Activated naive CD8-positive, alpha-beta T cell treated with anti-CD3 and anti-CD28 coated beads, Interleukin-2, amount 50 U/mL, for 24 hours (primary cell): Measurements from ENCODE around the gene AGTRAP.

Source experiments
- ATAC-seq: fragments of 150-1000 bp; cut with Tn5 transposase; one replicate; pipeline ENCODE4 v1.10.0; 2021
- DNase-seq: peaks from one replicate; pipeline ENCODE4 v3.0.0; 2021
- H3K27ac Mint-ChIP-seq: one replicate; pipeline ENCODE4 v1.8.0; 2021; ENCODE audit warnings: mild to moderate bottlenecking, mixed read lengths
- H3K27me3 Mint-ChIP-seq: one replicate; pipeline ENCODE4 v1.8.0; 2021; ENCODE audit warnings: mixed read lengths
- H3K36me3 Mint-ChIP-seq: one replicate; pipeline ENCODE4 v1.8.0; 2021; ENCODE audit warnings: low read depth, mixed read lengths
- H3K4me1 Mint-ChIP-seq: one replicate; pipeline ENCODE4 v1.8.0; 2021; ENCODE audit warnings: mixed read lengths
- H3K4me3 Mint-ChIP-seq: one replicate; pipeline ENCODE4 v1.8.0; 2021; ENCODE audit warnings: mild to moderate bottlenecking, moderate library complexity, mixed read lengths
- H3K9me3 Mint-ChIP-seq: one replicate; pipeline ENCODE4 v1.8.0; 2021; ENCODE audit warnings: mixed read lengths

AGTRAP gene, protein sequence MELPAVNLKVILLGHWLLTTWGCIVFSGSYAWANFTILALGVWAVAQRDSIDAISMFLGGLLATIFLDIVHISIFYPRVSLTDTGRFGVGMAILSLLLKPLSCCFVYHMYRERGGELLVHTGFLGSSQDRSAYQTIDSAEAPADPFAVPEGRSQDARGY

DNA sequence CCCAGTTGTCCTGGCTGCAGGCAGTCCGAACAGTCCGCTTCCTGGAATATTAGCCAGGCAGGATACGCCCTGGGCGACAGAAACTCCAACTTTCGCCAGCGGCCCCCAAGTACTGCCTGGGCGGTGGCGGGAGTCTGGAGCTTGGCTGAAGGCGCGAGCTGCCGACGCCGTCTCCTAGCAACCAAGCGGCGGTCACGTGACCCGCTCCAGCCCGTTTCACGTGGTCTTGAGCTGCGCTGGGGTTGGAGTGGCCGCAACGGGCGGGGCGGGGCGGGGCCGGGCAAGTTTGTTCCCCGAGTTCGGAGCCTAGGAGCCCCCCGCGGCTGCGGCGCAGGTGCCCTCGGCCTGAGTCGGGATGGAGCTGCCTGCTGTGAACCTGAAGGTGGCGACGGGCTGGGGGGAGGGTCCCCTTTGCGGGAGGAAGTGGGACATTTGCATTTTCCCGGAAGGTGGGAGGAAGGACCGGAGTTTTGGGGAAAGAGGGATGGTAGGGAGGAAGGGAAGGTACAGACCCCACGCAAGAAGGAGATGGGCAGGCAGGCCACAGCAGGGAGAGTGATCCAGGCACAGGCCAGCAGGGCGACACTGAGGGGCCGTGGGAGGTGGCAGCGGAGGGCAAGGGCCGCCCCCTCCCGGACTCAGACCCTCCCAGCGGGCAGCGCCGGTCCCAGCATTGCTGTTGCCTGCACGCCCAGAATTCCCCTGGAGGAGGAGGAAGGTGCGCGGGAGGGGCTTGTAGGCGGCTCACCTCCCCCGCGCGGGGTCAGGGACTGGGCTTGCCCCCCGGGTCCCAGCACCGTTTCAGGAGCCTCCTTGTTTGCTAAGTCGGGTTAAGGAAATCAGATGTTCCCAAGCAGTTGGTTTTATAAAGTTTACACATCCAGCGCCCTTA is at the start of gene AGTRAP:
TSS of gene AGTRAP (plus strand) at position 283 of the 892 bp plus-strand sequence. CDS start at position 356, 73 bp downstream.
- peak within 1 kb of the TSS; percentile 91 for H3K4me3 Mint-ChIP-seq
- H3K27me3 Mint-ChIP-seq = no peaks in the 10 kb centered on the region
- DNase-seq (peak; percentile 91), ATAC-seq (peak; percentile 77)
- H3K9me3 Mint-ChIP-seq = no peaks in the 10 kb centered on the region
- H3K27ac Mint-ChIP-seq = peak within 1 kb of the TSS; percentile 85
- H3K4me1 Mint-ChIP-seq = peaks cover 57% of the 10 kb centered on the region
- H3K36me3 Mint-ChIP-seq = no peaks in the 10 kb centered on the region

DNA sequence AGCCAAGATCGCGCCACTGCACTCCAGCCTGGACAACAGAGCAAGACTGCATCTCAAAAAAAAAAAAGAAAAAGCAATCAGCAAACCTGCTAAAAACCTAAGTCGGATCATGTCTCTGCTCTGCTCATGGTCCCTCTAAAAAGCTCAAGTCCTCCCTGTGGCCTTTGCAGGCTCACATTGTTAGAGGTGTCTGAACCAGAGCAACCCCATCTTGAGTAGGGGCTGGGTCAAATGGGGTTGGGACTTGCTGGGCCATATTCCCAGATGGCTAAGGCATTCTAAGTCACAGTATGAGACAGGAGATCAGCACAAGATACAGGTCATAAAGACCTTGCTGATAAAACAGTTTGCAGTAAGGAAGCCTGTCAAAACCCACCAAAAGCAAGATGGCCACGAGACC is 47.4 kb upstream of the AGTRAP start:
- ATAC-seq (no peak), DNase-seq (no peak)
- Mint-ChIP-seq H3K9me3 (no peaks in the 10 kb centered on the region), H3K4me1 (peaks cover 20% of the 10 kb centered on the region), H3K27me3 (peaks cover 40% of the 10 kb centered on the region), H3K4me3 (no peak overlapping the region), H3K36me3 (no peaks in the 10 kb centered on the region), H3K27ac (no peak overlapping the region)

DNA sequence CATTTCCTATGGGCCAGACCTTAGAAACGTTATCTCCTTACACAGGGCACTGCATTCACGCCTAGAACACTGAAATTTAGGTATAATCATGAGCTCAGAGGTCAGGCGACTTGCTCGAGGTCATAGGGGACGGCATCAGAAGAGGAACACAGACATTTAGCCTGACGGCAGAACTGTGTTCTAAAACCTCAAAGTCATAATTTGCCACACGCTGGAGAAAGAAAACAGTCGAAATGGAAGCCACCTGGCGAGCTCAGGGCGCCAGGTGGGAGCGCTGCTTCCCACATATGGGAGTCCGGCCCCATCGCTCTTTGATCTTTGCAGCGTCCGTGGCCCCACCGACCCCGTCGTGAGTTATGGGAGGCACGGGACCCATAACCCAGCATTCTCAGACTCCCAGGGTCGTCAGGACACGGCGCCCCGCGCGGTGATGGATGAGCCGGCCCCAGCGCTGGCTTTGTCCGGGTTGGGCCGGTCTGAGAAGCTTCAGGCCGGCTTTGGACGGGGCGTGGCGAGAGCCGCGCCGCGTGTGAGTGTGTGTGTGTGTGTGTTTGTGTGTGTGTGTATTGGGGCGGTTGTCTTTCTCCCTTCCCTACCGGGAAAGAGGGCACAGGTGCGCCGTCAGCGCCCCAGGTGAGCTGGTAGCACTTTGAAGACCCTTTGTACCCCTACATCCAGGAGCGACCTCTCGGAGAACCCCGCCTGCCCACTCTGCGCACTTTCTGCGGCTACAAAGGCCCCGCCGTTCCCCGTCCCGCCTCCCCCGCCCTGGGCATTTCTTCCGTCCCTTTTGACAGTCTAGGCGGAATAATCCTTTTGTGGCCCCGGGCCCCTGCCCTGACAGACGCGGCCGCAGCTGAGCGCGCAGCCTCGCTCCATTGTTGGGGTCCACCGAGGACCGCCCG is 45.3 kb upstream of the AGTRAP start:
- no peaks in the 10 kb centered on the region for H3K36me3 Mint-ChIP-seq
- peaks cover 42% of the 10 kb centered on the region for H3K27me3 Mint-ChIP-seq
- peak overlapping the region; percentile 35 for H3K4me3 Mint-ChIP-seq
- H3K27ac Mint-ChIP-seq = no peak overlapping the region
- ATAC-seq (no peak), DNase-seq (no peak)
- no peaks in the 10 kb centered on the region for H3K9me3 Mint-ChIP-seq
- H3K4me1 Mint-ChIP-seq = peaks cover 24% of the 10 kb centered on the region

DNA sequence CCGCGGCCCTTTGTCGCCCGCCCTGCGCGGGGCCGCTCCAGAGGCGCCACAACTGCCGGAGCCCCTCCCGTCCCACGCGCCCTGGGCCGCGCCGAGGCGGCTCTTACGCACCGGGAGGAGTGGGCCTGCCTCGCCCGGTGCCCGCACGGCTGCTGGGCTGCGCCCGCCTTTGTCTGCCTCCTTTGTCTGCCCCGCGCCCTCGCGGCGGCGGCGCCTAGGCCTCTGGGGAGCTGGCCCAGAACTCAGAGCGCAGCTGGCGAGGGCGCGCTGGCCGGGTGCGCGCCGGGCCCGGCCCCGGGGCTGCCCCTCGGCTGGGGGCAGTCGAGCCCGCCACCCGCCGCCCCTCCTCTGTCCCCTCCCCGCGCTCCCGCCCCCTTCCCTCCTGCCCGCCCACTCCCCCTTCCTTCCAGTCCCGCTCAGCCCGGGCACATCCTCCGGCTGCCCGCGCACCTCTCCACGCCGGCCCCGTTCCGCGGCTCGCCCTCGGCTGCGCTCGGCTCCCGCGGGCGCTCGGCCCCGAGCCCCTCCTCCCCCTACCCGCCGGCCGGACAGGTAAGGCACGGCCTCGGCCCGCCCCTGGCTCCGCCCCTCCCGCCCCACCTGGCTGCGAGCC is 44.5 kb upstream of the AGTRAP start, which contains the start of gene DRAXIN:
TSS of gene DRAXIN (plus strand) at position 409 of the 613 bp plus-strand sequence. CDS start 14,549 bp downstream, outside the sequence.
- Mint-ChIP-seq H3K27ac (no peak within 1 kb of the TSS), H3K4me3 (peak within 1 kb of the TSS; percentile 63), H3K36me3 (no peaks in the 10 kb centered on the region), H3K4me1 (peaks cover 24% of the 10 kb centered on the region), H3K9me3 (no peaks in the 10 kb centered on the region), H3K27me3 (peaks cover 42% of the 10 kb centered on the region)
- DNase-seq (no peak), ATAC-seq (no peak)

DNA sequence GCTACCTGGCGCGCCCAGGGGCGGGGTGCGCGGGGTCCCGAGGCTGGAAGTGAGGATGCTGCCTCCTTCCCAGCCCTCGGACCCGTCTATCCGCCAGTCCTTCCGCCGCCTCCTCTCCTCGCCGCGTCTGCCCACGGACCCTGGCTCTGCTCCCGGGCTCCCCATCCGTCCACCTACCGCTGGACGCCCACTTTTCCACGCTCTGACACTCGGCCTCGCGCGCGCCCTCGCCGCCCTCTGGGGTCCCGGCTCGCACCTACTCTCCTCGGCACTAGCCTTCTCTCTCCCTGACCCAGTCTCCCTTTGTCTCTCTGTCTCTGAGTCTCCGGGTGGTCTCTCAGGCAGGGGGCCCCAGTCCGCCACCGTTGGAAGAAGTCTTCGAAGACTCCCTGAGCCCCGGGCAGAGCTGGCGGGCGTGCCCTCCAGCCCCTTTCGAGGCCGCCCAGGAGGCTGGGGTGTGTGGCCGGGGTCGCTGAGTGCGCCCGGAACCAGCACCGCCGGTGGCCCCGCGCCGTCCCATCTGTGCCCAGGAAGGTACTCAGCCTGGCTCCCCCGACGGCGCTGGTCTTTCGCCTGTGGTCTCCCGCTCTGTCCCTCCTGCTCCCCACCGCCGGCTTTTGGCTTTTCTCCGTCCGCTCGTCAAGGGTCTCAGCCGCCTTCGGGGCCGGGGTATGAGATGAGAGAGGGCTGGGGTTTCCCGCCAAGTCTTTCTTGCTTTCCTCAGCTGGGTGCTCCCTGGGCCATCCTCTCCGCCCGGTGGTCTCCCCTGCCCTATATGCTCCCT is 43.8 kb upstream of the AGTRAP start:
- ATAC-seq (no peak), DNase-seq (no peak)
- H3K27ac Mint-ChIP-seq = no peak overlapping the region
- H3K36me3 Mint-ChIP-seq = no peaks in the 10 kb centered on the region
- H3K4me3 Mint-ChIP-seq = peak overlapping the region; percentile 63
- H3K9me3 Mint-ChIP-seq = no peaks in the 10 kb centered on the region
- peaks cover 24% of the 10 kb centered on the region for H3K4me1 Mint-ChIP-seq
- H3K27me3 Mint-ChIP-seq = peaks cover 42% of the 10 kb centered on the region

DNA sequence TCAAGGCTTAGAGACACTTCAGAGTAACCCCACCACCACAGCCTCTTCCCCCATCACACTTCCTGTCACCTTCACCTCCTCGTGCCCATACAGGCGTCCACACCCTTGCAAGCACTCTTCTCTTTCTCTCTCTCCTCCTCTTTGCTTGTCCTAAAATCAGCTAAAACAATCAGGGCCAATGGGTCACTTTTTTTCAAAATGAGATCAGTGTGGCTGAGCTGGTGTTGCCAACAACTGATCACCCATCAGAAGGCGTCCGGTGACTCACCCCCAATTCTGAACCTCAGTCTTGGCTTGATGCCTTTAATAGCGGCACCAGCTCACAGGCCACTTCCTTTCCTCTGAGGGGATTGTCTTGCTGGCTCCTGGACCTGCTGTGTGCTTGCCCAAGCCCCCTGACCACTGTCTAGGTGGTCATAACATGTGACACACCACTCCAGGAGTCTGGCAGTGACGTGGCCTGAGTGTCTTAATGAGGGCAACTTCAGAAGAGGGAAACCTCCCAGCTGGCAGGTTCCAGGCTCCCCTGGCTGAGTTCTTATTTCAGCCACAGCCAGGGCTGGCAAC is 42.8 kb upstream of the AGTRAP start:
- peak; percentile 87 for ATAC-seq
- peak; percentile 51 for DNase-seq
- peak overlapping the region; percentile 3 for H3K4me3 Mint-ChIP-seq

DNA sequence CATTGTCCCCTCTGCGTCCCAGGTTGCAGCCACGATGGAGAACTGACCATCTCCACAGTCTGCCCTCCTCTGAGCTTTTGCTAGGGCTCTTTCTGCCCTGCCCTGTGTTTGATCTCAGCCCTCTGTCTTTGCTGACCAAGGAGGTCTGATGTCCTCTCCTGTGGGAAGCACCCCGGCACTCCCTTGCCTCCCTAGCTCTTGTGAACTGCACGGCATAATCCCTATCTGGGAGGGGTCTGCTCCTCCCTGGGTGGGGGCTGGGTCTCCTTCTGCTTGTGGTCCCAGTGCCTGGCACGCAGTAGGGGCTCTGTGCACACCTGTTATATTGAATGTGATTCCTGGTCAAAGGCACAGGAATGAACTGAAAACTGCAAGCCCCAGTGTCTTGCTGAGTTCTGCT is 42.0 kb upstream of the AGTRAP start:
- Mint-ChIP-seq H3K27me3 (peaks cover 30% of the 10 kb centered on the region), H3K9me3 (no peaks in the 10 kb centered on the region), H3K36me3 (no peaks in the 10 kb centered on the region), H3K4me3 (no peak overlapping the region), H3K4me1 (peaks cover 24% of the 10 kb centered on the region), H3K27ac (no peak overlapping the region)
- ATAC-seq (no peak), DNase-seq (no peak)

More for the DNA sequence above, 42.8 kb upstream of the AGTRAP start:
- Mint-ChIP-seq H3K36me3 (no peaks in the 10 kb centered on the region), H3K27me3 (peaks cover 36% of the 10 kb centered on the region), H3K27ac (no peak overlapping the region), H3K9me3 (no peaks in the 10 kb centered on the region), H3K4me1 (peaks cover 24% of the 10 kb centered on the region)

DNA sequence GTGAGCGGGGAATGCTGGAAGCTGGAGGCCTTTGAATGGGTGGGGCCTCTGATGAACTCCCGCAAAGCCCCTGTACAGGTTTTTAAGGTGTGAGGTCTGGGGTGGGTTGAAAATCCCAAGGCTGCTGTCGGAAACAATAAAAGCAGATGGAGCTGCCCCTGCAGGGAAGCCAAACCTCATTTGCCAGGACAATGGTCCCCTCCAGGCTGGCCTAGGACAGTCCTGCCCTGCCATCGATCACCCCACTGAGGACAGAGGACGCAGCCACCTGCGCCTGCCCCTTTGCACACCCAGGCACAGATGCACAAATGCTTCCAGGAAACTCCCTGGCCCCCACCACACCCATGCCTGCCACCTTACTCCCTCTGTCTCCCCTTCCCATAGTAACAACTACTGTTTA is 40.1 kb upstream of the AGTRAP start:
- H3K4me1 Mint-ChIP-seq = peaks cover 17% of the 10 kb centered on the region
- H3K27me3 Mint-ChIP-seq = peaks cover 18% of the 10 kb centered on the region
- ATAC-seq (no peak), DNase-seq (no peak)
- H3K9me3 Mint-ChIP-seq = no peaks in the 10 kb centered on the region
- no peak overlapping the region for H3K27ac Mint-ChIP-seq
- H3K36me3 Mint-ChIP-seq = no peaks in the 10 kb centered on the region
- H3K4me3 Mint-ChIP-seq = no peak overlapping the region

DNA sequence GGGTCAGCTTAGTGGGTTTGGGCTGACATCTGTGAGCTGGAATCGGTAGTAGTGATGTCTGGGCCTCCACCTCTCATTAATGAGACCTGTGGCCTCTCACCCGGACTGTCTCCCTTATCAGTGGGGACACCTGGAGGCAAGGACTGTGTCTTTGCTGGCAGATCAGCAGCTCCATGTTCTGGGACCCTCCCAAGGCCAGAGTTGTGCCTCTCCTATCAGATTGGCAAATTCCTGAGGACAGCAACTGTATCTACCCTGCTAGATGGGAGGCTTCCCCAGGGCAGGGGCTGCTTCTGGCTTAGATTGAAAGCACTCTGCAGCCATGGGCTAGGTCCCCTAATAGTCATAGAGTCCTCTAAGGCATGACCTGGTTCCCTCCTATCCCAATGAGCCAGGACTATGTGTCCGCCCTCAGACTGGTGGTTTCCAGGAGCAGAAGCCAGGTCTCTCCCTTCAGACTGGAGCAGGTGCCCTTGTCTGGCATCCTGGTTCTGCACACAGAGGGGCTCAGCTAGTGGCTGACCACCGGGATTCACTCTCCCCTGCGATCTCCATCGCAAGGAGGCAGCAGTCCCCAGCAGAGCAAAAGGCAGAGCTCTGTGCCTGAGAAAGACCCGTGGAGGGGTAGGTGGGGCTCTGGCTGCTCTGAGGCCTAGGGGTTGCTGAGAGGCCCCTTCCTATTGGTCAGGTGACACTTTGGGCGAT is 38.6 kb upstream of the AGTRAP start:
- Mint-ChIP-seq H3K4me3 (no peak overlapping the region), H3K27me3 (peaks cover 17% of the 10 kb centered on the region)
- no peak for DNase-seq

DNA sequence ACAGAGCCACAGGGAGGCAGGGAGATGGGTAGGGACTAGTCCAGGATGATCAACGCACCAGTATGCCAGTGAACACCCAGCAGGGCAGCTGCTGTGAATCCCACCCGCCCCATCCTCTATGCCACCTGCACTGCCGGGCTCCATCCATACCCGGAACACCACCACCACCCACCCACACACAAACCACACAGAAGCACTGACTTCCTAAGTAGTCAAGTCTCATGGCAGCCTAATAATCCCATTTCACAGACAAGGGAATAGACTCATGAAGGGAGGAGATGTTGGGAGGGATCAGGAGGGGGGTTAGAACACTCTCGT is 38.1 kb upstream of the AGTRAP start:
- H3K36me3 Mint-ChIP-seq = no peaks in the 10 kb centered on the region
- H3K9me3 Mint-ChIP-seq = no peaks in the 10 kb centered on the region
- ATAC-seq = no peak
- H3K27me3 Mint-ChIP-seq = peaks cover 12% of the 10 kb centered on the region
- H3K27ac Mint-ChIP-seq = no peak overlapping the region
- H3K4me3 Mint-ChIP-seq = no peak overlapping the region
- no peak for DNase-seq
- peaks cover 9% of the 10 kb centered on the region for H3K4me1 Mint-ChIP-seq

More for the DNA sequence above, 38.6 kb upstream of the AGTRAP start:
- no peak for ATAC-seq
- H3K36me3 Mint-ChIP-seq = no peaks in the 10 kb centered on the region
- no peaks in the 10 kb centered on the region for H3K9me3 Mint-ChIP-seq
- H3K27ac Mint-ChIP-seq = no peak overlapping the region
- H3K4me1 Mint-ChIP-seq = peaks cover 14% of the 10 kb centered on the region

DNA sequence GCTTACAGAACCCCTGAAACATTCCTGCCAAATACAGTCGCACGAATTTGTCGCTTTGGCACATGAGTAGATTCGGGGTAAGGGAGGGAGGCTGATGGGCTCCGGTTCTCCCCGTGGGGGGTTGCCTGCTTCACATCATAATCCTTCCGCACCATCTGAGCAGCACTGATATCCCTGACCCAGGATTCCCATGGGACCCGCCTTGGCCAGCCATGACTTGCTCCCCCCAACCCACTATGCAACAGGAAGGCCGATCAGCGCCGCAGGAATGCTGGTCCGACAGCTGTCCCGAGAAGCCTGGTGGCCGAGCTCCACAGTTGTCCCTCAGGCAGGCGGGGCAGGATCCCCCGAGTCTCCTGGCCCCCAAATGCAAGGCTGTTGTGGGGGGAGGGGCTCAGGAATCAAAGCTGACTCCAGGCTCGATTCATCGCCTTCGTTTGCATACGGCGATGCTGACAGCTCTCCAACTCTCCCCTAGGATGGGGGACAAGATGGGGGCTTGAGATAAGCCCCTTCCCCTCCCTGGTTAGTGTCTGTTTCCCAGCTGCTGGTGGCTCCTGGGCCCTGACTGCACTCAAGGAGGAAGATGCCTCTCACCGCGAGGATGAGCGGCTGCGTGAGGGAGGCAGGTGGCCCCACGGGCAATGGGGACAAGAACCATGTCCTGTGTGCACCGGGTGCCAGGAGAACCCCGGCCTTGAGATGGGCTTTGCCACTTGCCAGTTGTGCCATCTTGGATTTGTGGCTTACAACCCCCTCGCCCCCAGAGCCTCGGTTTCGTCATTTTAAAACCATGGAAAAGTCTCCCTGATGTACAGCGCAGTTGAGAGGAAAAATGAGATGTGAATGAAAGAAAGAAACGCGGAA is 35.1 kb upstream of the AGTRAP start:
- H3K36me3 Mint-ChIP-seq = no peaks in the 10 kb centered on the region
- DNase-seq = no peak
- no peak for ATAC-seq
- H3K4me1 Mint-ChIP-seq = no peaks in the 10 kb centered on the region
- no peak overlapping the region for H3K4me3 Mint-ChIP-seq
- no peaks in the 10 kb centered on the region for H3K9me3 Mint-ChIP-seq
- H3K27ac Mint-ChIP-seq = no peak overlapping the region
- peaks cover 8% of the 10 kb centered on the region for H3K27me3 Mint-ChIP-seq

DNA sequence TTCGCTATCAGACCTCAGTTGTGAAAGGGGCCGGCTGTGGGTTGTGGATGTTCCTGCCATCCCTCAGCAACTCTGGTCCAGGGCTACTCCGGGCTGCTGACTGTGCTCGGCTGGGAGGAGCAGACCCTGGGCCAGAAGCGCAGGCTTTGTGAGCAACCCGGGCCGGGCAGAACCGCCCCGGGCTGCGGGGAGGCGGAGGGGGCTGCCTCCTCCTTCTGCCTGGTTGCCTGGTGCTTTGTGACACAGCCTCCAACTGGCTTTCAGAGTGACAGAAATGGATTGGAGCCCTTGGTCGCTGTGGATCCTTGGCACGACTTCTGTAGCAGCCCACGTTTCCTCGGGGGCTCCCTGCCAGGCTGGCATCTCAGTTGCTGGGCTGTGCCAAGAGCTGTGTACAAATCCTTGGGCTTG is 34.4 kb upstream of the AGTRAP start:
- DNase-seq (no peak), ATAC-seq (no peak)
- Mint-ChIP-seq H3K4me1 (no peaks in the 10 kb centered on the region), H3K36me3 (no peaks in the 10 kb centered on the region), H3K4me3 (no peak overlapping the region), H3K27ac (no peak overlapping the region), H3K27me3 (peaks cover 8% of the 10 kb centered on the region), H3K9me3 (no peaks in the 10 kb centered on the region)
